GM19193 (cell line): ENCODE data around the gene DRAP1.

Experiments used
- POLR2A ChIP-seq: IDR thresholded peaks from 4 replicates; pipeline ENCODE4 v1.6.1; 2011; ENCODE audit not compliant: insufficient read depth, insufficient read length; ENCODE audit errors: extremely low read depth

The DRAP1 gene

DNA sequence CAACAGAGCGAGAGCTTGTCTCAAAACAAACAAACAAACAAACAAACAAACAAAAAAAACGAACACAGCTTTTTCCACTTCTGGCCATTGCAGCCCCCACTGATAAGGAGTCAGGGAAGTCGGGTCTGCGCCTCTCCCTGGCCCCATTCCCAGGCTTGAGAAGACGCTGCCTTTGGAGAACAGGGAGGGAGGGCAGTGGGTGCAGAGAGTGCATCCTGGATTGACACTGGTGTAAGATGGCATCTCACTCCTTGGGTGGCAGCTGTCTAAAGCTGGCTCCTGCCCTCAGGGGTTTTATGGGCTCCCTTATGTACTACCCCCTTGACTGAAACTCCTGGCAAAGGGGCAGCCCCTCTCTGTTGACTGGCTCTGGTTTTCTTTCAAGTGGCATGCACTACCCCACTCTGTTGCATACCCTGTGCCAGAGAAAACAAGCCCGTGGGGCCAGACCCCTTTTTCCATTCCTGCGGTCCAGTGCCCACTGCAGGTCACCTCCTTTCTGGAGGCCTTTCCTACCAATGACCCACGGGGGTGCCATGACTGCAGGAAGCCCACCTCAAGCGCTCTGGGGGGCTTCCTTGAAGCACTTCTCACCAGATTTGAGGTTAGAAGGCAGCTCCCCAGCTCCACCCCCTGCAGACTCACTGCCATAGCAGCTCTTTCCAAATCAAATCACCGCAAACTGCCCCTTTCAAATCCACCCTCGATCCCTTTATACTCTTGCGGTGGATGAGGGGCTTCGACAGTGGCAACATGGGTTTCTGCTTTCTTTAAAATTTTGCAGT is 12.7 kb downstream of the DRAP1 start:
- TF ChIP-seq POLR2A = no peak

GRCh38 chr11:65932558-65932919 is 13.3 kb downstream of the DRAP1 start:
- no peak for TF ChIP-seq POLR2A

DNA sequence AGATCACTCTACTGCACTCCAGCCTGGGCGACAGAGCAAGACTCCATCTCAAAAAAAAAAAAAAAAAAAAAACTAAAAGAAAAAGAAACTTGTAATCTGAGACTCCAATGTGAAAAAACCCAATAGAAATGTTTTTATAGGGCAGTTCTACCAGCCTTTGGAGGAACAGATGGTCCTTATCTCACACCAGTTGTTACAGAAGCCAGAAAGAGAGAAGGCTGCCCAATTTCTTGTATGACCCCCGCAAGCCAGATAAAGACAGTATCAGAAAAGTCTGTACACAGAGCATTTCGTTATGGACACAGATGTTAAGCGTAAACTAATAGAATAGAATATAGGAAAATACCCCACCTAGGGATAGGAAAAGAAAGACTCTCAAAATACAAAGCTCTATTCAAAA is 14.8 kb downstream of the DRAP1 start:
- no peak for TF ChIP-seq POLR2A

- no peak for TF ChIP-seq POLR2A
Observed at GRCh38 chr11:65937766-65938165, 18.5 kb downstream of the DRAP1 start.

- no peak for TF ChIP-seq POLR2A
Observed at GRCh38 chr11:65941720-65942310, 22.6 kb downstream of the DRAP1 start.

- TF ChIP-seq POLR2A = no peak
Observed at GRCh38 chr11:65942531-65942930, 23.3 kb downstream of the DRAP1 start.

DNA sequence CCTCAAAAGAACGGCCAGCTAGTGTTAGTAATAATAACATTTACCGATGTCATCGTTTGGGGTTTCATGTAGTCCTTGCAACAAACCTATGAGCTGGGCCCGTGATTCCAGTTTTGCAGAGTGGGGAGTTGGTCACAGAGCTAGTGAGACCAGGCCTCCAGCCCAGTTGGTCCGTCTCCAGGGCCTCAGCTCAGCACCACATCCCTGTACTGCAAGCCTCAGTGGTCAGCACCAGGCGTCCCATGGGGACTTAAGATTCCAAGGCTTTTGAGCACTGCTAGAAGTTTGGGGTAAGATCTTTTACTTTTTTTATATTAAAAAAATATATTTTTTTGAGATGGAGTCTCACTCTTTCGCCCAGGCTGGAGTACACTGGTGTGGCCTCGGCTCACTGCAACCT is 25.0 kb downstream of the DRAP1 start:
- no peak for TF ChIP-seq POLR2A

DNA sequence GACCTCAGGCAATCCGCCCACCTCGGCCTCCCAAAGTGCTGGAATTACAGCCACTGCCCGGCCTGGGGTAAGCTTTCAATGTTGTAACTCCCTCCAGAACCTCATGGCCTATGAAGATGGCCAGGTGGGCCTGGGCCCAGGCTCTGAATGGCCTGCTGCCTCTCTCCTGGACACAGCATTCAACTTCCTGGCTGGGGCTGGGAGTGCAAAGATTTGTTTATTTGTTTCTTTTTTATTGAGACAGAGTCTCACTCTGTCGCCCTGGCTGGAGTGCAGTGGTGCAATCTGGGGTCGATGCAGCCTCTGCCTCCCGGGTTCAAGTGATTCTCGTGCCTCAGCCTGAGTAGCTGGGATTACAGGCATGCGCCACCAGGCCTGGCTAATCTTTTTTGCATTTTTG is 25.5 kb downstream of the DRAP1 start:
- TF ChIP-seq POLR2A = no peak

DNA sequence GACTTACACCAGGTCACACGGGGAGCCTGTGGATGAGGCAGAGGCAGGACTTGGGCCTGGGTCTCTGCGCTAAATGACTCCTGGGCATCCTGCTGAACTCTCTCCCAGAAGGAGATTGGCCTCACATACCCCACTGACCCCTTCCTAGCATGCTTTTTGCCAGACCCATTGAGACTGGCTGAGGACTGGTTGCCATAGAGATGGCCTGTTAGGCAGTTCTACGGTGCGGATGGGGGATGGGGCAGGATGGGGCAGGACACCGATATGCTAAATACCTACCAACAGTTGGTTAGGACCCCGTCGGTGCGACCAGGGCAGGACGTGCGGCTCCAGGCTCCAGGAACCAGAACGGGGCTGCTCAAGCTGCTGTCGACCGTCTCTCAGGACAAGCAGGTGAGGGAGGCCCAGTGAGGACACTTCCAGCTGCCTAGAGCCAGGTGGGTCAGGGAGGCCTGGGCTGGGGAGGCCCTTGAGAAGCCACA is 26.2 kb downstream of the DRAP1 start, which contains the start of gene TSGA10IP:
TSS of gene TSGA10IP (plus strand) at position 51 of the 482 bp plus-strand sequence. CDS start at position 247, 196 bp downstream.
- TF ChIP-seq POLR2A = no peak

DNA sequence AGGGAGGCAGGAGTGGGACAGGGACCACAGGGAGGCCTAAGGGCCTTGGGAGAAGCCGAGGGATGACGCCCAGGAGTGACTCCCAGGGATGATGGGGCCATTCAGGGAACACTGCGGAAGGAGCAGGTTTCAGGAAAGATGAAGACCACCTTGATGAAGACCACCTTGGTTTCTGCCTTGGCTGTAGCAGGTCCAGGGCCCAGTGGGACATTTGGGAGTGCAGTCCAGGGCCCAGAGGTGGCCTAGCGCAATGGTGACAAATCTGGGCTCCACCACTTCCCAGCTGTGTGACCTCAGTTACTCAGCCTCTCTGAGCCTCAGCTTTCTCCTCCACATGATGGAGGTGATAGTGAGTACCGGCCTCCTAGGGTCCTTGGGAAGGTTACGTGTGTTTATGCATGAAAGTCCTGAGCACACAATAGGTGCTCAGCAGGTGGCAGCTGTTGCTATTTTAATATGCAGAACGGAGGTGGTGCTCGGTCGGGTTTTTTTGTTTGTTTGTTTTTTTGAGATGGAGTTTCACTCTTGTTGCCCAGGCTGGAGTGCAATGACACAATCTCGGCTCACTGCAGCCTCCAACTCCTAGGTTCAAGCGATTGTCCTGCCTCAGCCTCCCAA is 26.8 kb downstream of the DRAP1 start:
- TF ChIP-seq POLR2A = no peak

DNA sequence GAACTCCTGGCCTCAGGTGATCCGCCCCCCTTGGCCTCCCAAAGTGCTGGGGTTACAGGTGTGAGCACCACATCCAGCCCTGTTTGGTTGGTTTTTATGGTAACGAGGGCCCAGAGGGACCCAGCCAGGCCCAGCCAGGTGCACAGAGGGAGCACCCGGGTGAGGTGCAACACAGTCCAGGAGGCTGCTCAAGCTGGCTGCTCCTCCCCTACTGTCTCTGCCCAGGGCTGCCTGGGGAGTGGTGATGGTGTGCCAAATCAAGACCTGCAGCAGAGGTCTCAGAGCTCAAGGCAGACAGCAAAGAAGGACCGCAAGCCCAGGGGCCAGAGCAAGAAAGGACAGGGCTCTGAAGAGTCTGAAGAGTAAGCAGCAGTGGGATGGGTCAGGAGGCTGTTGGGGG is 27.4 kb downstream of the DRAP1 start:
- no peak for TF ChIP-seq POLR2A

DNA sequence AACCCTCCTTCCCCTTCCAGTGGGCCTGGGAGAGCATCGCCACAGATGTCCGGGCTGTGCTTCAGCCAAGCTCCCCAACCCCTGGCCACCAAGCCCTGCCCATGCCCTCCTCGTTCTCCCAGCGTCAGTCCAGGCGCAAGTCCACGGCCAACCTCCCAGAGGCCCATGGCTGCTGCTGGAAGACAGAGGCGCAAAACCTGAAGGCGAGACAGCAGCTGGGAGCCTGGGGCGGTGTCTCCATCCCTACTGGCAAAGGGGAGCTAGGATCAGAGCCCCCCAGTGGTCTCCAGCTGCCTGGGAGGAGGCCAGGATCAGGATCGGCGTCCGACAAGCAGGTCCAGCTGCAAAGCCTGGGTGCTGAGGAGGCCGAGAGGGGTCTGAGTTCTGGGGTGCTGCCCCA is 27.9 kb downstream of the DRAP1 start:
- no peak for TF ChIP-seq POLR2A

DNA sequence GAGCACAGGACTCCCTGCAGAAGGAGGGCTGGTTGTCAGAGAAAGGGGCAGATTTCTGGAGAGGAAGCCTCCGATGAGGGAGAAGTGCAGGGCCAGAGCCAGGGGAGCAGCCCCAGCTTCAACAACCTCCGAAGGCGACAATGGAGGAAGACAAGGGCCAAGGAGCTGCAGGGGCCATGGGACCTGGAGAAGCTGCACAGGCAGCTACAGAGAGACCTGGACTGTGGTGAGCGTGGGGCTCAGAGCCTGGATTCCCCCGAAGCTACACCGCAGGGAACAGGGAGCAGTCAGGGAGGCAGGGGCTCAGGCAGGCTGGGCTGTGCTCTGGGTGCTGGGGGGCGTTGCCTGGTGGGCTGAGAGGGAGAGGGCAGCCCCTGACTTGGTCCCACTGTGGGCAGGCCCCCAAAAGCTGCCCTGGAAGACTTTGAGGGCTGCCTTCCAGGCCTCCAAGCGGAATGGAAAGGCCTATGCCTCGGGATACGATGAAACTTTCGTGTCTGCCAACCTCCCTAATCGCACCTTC is 28.4 kb downstream of the DRAP1 start:
- TF ChIP-seq POLR2A = no peak

DNA sequence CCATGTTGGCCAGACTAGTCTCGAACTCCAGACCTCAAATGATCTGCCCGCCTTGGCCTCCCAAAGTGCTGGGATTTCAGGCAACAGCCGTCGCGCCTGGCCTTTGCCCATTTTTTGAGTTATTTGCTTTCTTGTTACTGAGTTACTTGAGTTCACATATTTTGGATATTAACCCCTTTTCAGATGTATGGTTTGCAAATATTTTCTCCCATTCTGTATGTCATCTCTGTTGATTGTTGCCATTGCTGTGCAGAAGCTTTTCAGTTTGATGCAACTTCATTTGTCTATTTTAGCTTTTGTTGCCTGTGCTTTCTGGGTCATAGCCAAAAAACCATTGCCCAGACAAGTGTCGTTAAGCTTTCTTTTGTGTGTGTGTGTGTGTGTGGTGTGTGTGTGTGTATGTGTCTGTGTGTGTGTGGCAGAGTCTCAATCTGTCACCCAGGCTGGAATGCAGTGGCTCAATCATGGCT is 32.9 kb downstream of the DRAP1 start:
- no peak for TF ChIP-seq POLR2A

DNA sequence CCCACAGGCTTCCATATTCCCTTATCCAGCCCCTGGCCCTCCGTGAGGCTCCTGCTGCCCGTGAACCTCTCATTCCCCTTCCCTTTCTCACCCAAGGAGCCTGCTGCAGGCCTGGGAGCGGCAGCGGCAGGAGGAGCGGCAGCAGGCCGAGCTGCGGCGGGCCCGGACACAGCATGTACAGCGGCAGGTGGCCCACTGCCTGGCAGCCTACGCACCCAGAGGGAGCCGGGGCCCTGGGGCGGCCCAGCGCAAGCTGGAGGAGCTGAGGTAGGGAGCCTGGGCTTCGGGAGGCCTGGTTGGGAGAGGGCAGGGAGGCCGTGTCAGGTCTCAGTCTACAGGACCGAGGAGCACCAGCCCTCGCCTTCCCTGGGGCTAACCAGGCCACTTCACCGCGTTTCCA is 34.2 kb downstream of the DRAP1 start:
- no peak for TF ChIP-seq POLR2A
